H1 (cell line): ENCODE measurements around the gene LTBP1. TPM values are rescaled to one million over a fixed set of nuclear protein-coding genes. Genes with fewer than 3 reads are reported as not detected.

ENCODE experiments used
- CTCF ChIA-PET: fragments of 300-600 bp; sonication (Branson Sonifier 250); formaldehyde crosslinking; loops from one replicate; lab custom pipeline; 2021; ENCODE audit not compliant: partially characterized antibody; lab: Charles Lee
- POLR2A ChIA-PET: fragments of 300-600 bp; sonication (Branson Sonifier 250); formaldehyde crosslinking; loops from one replicate; lab custom pipeline; 2021; ENCODE audit warnings: inconsistent platforms; ENCODE audit not compliant: partially characterized antibody; lab: Charles Lee
- DNase-seq, 2 experiments: peaks; one replicate each; pipeline versions ENCODE4 v3.0.0 to v3.0.0-alpha.2; 2010 to 2022; ENCODE audit warnings: low spot score in 2 of 2, low read depth in 1 of 2, mixed read lengths in 1 of 2
- FAIRE-seq: peaks from 2 replicates; lab custom pipeline; 2011; peaks lifted over from hg19 to GRCh38; lab: Jason Lieb, UNC
- H2AFZ ChIP-seq: 2 replicates; pipeline ENCODE4 v1.8.1; 2012; ENCODE audit warnings: low read length, inconsistent platforms
- H2AK5ac ChIP-seq: 2 replicates; pipeline ENCODE4 v1.6.1; 2013; ENCODE audit warnings: low read depth, low read length
- H2BK120ac ChIP-seq: replicated peaks from 2 replicates; pipeline ENCODE3; 2013; ENCODE audit warnings: low read depth, low read length, inconsistent platforms
- H2BK12ac ChIP-seq: 2 replicates; pipeline ENCODE4 v1.6.1; 2013; ENCODE audit warnings: low read depth, low read length
- H2BK15ac ChIP-seq: 2 replicates; pipeline ENCODE4 v1.6.1; 2013; ENCODE audit warnings: low read length
- H2BK20ac ChIP-seq: 2 replicates; pipeline ENCODE4 v1.6.1; 2013; ENCODE audit warnings: low read length
- H2BK5ac ChIP-seq: 2 replicates; pipeline ENCODE4 v1.6.1; 2013; ENCODE audit warnings: low read depth, low read length
- H3K14ac ChIP-seq: 2 replicates; pipeline ENCODE4 v1.6.1; 2013; ENCODE audit warnings: inconsistent platforms; ENCODE audit not compliant: insufficient read length
- H3K18ac ChIP-seq: 2 replicates; pipeline ENCODE4 v1.6.1; 2013; ENCODE audit warnings: low read length; ENCODE audit errors: extremely low read depth
- H3K23ac ChIP-seq: 2 replicates; pipeline ENCODE4 v1.6.1; 2013; ENCODE audit warnings: inconsistent platforms; ENCODE audit not compliant: insufficient read length
- H3K23me2 ChIP-seq: 2 replicates; pipeline ENCODE4 v1.6.1; 2013; ENCODE audit warnings: low read depth, low read length
- H3K27ac ChIP-seq: 2 replicates; pipeline ENCODE4 v1.6.1; 2011; ENCODE audit warnings: low read depth, low read length, inconsistent platforms
- H3K27me3 ChIP-seq, 4 experiments: replicated peaks in 1 of 4; 1 replicate in 1 of 4; 2 replicates in 3 of 4; pipeline versions ENCODE4 v1.6.1 to v1.8.1; 2011 to 2013; ENCODE audit warnings: low read length in 3 of 4, mild to moderate bottlenecking in 3 of 4, inconsistent platforms in 2 of 4, mixed read lengths in 2 of 4, moderate library complexity in 1 of 4; ENCODE audit not compliant: control insufficient read depth in 3 of 4, insufficient read depth in 3 of 4; ENCODE audit errors: extremely low read depth in 1 of 4
- H3K36me3 ChIP-seq, 4 experiments: 2 replicates each; pipeline versions ENCODE4 v1.6.1 to v1.8.1; 2011 to 2013; ENCODE audit warnings: mild to moderate bottlenecking in 4 of 4, low read length in 3 of 4, moderate library complexity in 2 of 4, control low read depth in 1 of 4, inconsistent platforms in 1 of 4; ENCODE audit not compliant: insufficient read depth in 4 of 4, control insufficient read depth in 2 of 4
- H3K4ac ChIP-seq: replicated peaks from 2 replicates; pipeline ENCODE3; 2013; ENCODE audit warnings: low read length, low read depth, mixed read lengths, inconsistent platforms; ENCODE audit not compliant: insufficient read length
- H3K4me1 ChIP-seq, 4 experiments: replicated peaks in 1 of 4; 1 replicate in 1 of 4; 2 replicates in 3 of 4; pipeline versions ENCODE4 v1.6.1 to v1.8.1; 2011 to 2013; ENCODE audit warnings: low read length in 3 of 4, inconsistent platforms in 2 of 4, mixed read lengths in 1 of 4; ENCODE audit not compliant: insufficient read depth in 4 of 4, control insufficient read depth in 3 of 4
- H3K4me2 ChIP-seq, 2 experiments: 2 replicates each; pipeline versions ENCODE4 v1.6.1 to v1.8.1; 2011 to 2013; ENCODE audit warnings: low read depth in 2 of 2, low read length in 2 of 2, control low read depth in 1 of 2, inconsistent platforms in 1 of 2, mild to moderate bottlenecking in 1 of 2; ENCODE audit not compliant: insufficient read depth in 1 of 2
- H3K4me3 ChIP-seq, 4 experiments: fragments of 200-600, 300-600 bp in 1 of 4; sonication (generic), shearing (Covaris generic), sonication (Bioruptor Twin) in 1 of 4; 2 replicates each; pipeline versions ENCODE4 v1.5.1 to v1.8.1; 2011 to 2016; ENCODE audit warnings: low read length in 4 of 4, low read depth in 3 of 4, control low read depth in 2 of 4, inconsistent platforms in 2 of 4, mild to moderate bottlenecking in 2 of 4, mixed read lengths in 1 of 4, moderate library complexity in 1 of 4; ENCODE audit not compliant: insufficient read depth in 2 of 4; ENCODE audit errors: extremely low read depth in 1 of 4
- H3K56ac ChIP-seq: replicated peaks from 2 replicates; pipeline ENCODE3; 2013; ENCODE audit warnings: low read depth, mild to moderate bottlenecking, mixed read lengths, low read length, inconsistent platforms; ENCODE audit not compliant: insufficient read length
- H3K79me1 ChIP-seq: 2 replicates; pipeline ENCODE4 v1.6.1; 2013; ENCODE audit warnings: low read depth, low read length, control low read depth
- H3K79me2 ChIP-seq, 2 experiments: 2 replicates each; pipeline versions ENCODE4 v1.6.1 to v1.8.1; 2012 to 2013; ENCODE audit warnings: low read length in 2 of 2, mild to moderate bottlenecking in 2 of 2, inconsistent platforms in 1 of 2; ENCODE audit not compliant: insufficient read depth in 2 of 2, control insufficient read depth in 1 of 2
- H3K9ac ChIP-seq, 4 experiments: replicated peaks in 1 of 4; 1 replicate in 1 of 4; 2 replicates in 3 of 4; pipeline versions ENCODE4 v1.6.1 to v1.8.1; 2011 to 2013; ENCODE audit warnings: low read depth in 3 of 4, low read length in 3 of 4, control low read depth in 2 of 4, mild to moderate bottlenecking in 2 of 4, moderate library complexity in 2 of 4, inconsistent platforms in 1 of 4; ENCODE audit errors: extremely low read depth in 1 of 4
- H3K9me3 ChIP-seq, 2 experiments: 2 replicates each; pipeline versions ENCODE4 v1.6.1 to v1.8.1; 2012 to 2013; ENCODE audit warnings: mild to moderate bottlenecking in 2 of 2, moderate library complexity in 2 of 2, control low read depth in 1 of 2, inconsistent platforms in 1 of 2, low read depth in 1 of 2, low read length in 1 of 2, mixed read lengths in 1 of 2; ENCODE audit not compliant: insufficient read depth in 2 of 2
- H4K20me1 ChIP-seq, 2 experiments: replicated peaks in 1 of 2; 2 replicates each; pipeline versions ENCODE3 to v1.8.1; 2011 to 2013; ENCODE audit warnings: inconsistent platforms in 2 of 2, low read length in 2 of 2, mild to moderate bottlenecking in 1 of 2; ENCODE audit not compliant: insufficient read depth in 2 of 2, control insufficient read depth in 1 of 2
- H4K5ac ChIP-seq: 2 replicates; pipeline ENCODE4 v1.6.1; 2013; ENCODE audit warnings: low read length, low read depth, mixed read lengths, inconsistent platforms; ENCODE audit not compliant: insufficient read length
- H4K8ac ChIP-seq: 2 replicates; pipeline ENCODE4 v1.8.0; 2013; ENCODE audit warnings: mild to moderate bottlenecking, moderate library complexity, low read length, inconsistent platforms; ENCODE audit not compliant: insufficient read depth; ENCODE audit errors: extremely low read depth
- H4K91ac ChIP-seq: replicated peaks from 2 replicates; pipeline ENCODE3; 2013; ENCODE audit warnings: low read length, mixed read lengths, inconsistent platforms; ENCODE audit not compliant: insufficient read length
- BACH1 ChIP-seq: IDR thresholded peaks from 2 replicates; pipeline ENCODE4 v1.6.1; 2012; ENCODE audit warnings: low read length, improper control_type of control experiment
- CBX5 ChIP-seq: fragments of 300-800, 300-1000 bp; sonication (generic); IDR thresholded peaks from 2 replicates; pipeline ENCODE4 v1.7.1; 2016; ENCODE audit warnings: antibody characterized with exemption, low read length, low read depth
- CHD1 ChIP-seq: IDR thresholded peaks from 2 replicates; pipeline ENCODE4 v1.6.1; 2012; ENCODE audit warnings: low read depth, low read length, improper control_type of control experiment
- EGR1 ChIP-seq: IDR thresholded peaks from 2 replicates; pipeline ENCODE4 v1.6.1; 2011; ENCODE audit warnings: low read depth, low read length, borderline replicate concordance
- KDM1A ChIP-seq: fragments of 200-600, 300-600 bp; sonication (generic); IDR thresholded peaks from 2 replicates; pipeline ENCODE4 v1.7.1; 2016; ENCODE audit warnings: mild to moderate bottlenecking, low read length, borderline replicate concordance
- KDM4A ChIP-seq: IDR thresholded peaks from one replicate; pipeline ENCODE4 v1.7.1; 2012; ENCODE audit warnings: low read depth, mild to moderate bottlenecking, moderate library complexity, low read length, inconsistent platforms; ENCODE audit not compliant: severe bottlenecking
- MAFK ChIP-seq: IDR thresholded peaks from 2 replicates; pipeline ENCODE4 v1.6.1; 2012; ENCODE audit warnings: low read depth, mild to moderate bottlenecking, improper control_type of control experiment, low read length
- RAD21 ChIP-seq, 2 experiments: IDR thresholded peaks in 1 of 2; conservative IDR thresholded peaks in 1 of 2; 2 replicates each; pipeline ENCODE4 v1.6.1; 2011; ENCODE audit warnings: low read depth in 2 of 2, low read length in 2 of 2, improper control_type of control experiment in 1 of 2, inconsistent platforms in 1 of 2, mild to moderate bottlenecking in 1 of 2, moderate library complexity in 1 of 2
- TEAD4 ChIP-seq: IDR thresholded peaks from 2 replicates; pipeline ENCODE4 v1.6.1; 2012; ENCODE audit warnings: low read depth, low read length, inconsistent platforms, mixed read lengths
- ZNF274 ChIP-seq: IDR thresholded peaks from 2 replicates; pipeline ENCODE4 v1.7.0; 2012; ENCODE audit warnings: low read length, borderline replicate concordance; ENCODE audit errors: extremely low read depth
- WGBS, 2 experiments: shearing (Covaris generic) in 1 of 2; methylation state at CpG; one replicate each; pipeline versions ENCODE4 v1.1.6 to v1.1.7; 2013 to 2015; ENCODE audit warnings: low lambda C conversion rate in 2 of 2, mixed read lengths in 2 of 2, inconsistent platforms in 1 of 2, low coverage in 1 of 2, missing lambda C conversion rate in 1 of 2; ENCODE audit not compliant: insufficient replicate concordance in 2 of 2, insufficient coverage in 1 of 2, insufficient read length in 1 of 2; ENCODE audit errors: extremely low coverage in 1 of 2, missing lambda C conversion rate in 1 of 2; 5-methylcytosine and 5-hydroxymethylcytosine counted together
- polyA plus RNA-seq, 7 experiments: library from polyadenylated mRNA; depleted of rRNA in 3 of 7; stranded (reverse) in 5 of 7; unstranded in 2 of 7; fragments of >200 nt in 5 of 7; fragments of 200-250 nt in 2 of 7; gene quantifications; 1 replicate in 5 of 7; 2 replicates in 1 of 7; 4 replicates in 1 of 7; pipeline versions ENCODE4 v1.2.1 to v1.2.3, GENCODE V29; 2011 to 2013; ENCODE audit warnings: missing spikeins in 2 of 7, mixed read lengths in 2 of 7
- total RNA-seq: library from RNA; stranded (reverse); fragmentation: NEBNext Ultra II Directional; extraction: Animal tissue kit (Norgen Biotek cat#: 25700); gene quantifications from 2 replicates; pipeline ENCODE4 v1.2.1, GENCODE V29; 2021
- TF ChIP-seq, protein P1 (sequence below): IDR thresholded peaks from 2 replicates; pipeline ENCODE4 v1.6.1; 2012; ENCODE audit warnings: low read length, inconsistent platforms

Gene LTBP1
- total and polyA plus RNA-seq, 2 of the 8 experiments (the other 6 are each of a cell fraction or from before 2014, with no cell fraction given): 15.4 to 24.7 TPM

DNA sequence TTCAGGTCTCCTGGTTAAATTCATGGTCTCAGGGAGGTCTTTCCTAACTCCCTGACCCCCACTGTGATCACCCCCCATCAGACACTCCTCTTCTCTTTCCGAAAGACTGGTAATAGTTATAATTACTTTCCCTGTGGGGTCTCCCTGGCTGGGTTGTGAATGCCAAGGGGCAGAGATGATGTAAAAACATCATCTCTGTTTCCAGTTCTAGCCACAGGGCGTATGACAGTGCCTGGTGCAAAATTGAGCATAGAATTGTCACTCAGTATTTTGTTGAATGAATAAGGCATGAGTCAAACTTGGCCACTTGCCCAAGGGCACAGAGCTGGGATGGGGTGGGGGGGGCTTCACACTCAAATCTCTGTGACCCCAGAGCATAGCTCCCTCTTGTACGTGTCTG is 65.2 kb downstream of the LTBP1 start:
- no peak overlapping the region for H2BK20ac ChIP-seq
- H3K27ac ChIP-seq: no peak overlapping the region
- no peak overlapping the region for H4K8ac ChIP-seq
- no peak overlapping the region for H3K4me2 ChIP-seq
- H4K5ac ChIP-seq: no peak overlapping the region
- H2AK5ac ChIP-seq: no peak overlapping the region
- 0 out of 2 replicates have a peak, but pooled peaks cover 2% of the 10 kb centered on the region for H3K79me1 ChIP-seq
- 73% methylated on average over 3 of the region's 3 CpGs; no CpG with 5 or more reads in 1 of the 2 experiments for WGBS, 2 experiments
- no peak overlapping the region for H3K4ac ChIP-seq
- H3K56ac ChIP-seq: no peak overlapping the region
- no peak overlapping the region for H3K23ac ChIP-seq
- no peak overlapping the region for H3K9ac ChIP-seq
- H3K79me2 ChIP-seq: no peaks in the 10 kb centered on the region
- POLR2A ChIA-PET: no interaction called here
- no peak overlapping the region for H2BK120ac ChIP-seq
- no peak overlapping the region for H2BK12ac ChIP-seq
- H4K20me1 ChIP-seq: no peaks in the 10 kb centered on the region
- H3K4me1 ChIP-seq: peaks cover 0 to 4% (median 1%) of the 10 kb centered on the region in 4 experiments; a peak in 4 of 7 replicates
- H2BK15ac ChIP-seq: no peak overlapping the region
- no peaks in the 10 kb centered on the region for H3K23me2 ChIP-seq
- CTCF ChIA-PET: interaction anchor here (0.7 to 0.8 kb wide), 2 partner anchors 17 to 55 kb away, joined by 3 read pairs; no protein-coding TSS in a partner anchor
- no peak for TF ChIP-seq CHD1
- no peak for TF ChIP-seq KDM4A
- TF ChIP-seq TEAD4: no peak
- TF ChIP-seq EGR1: no peak
- TF ChIP-seq KDM1A: no peak
- no peak for TF ChIP-seq ZNF274
- no peak for TF ChIP-seq MAFK
- TF ChIP-seq RAD21 (IDR thresholded peaks at IDR 0.05 in 1 of 2, conservative IDR thresholded peaks at IDR 0.05 in 1 of 2; ENCODE audit: low read depth in 2 of 2, low read length in 2 of 2): no peak
- TF ChIP-seq, protein P1, sequence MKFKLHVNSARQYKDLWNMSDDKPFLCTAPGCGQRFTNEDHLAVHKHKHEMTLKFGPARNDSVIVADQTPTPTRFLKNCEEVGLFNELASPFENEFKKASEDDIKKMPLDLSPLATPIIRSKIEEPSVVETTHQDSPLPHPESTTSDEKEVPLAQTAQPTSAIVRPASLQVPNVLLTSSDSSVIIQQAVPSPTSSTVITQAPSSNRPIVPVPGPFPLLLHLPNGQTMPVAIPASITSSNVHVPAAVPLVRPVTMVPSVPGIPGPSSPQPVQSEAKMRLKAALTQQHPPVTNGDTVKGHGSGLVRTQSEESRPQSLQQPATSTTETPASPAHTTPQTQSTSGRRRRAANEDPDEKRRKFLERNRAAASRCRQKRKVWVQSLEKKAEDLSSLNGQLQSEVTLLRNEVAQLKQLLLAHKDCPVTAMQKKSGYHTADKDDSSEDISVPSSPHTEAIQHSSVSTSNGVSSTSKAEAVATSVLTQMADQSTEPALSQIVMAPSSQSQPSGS: no peak
- TF ChIP-seq CBX5: no peak
- TF ChIP-seq BACH1: no peak
- no peak overlapping the region for H2BK5ac ChIP-seq
- no peak for DNase-seq
- H3K27me3 ChIP-seq: no peaks in the 10 kb centered on the region
- H3K9me3 ChIP-seq: no peaks in the 10 kb centered on the region
- no peak overlapping the region for H3K14ac ChIP-seq
- H3K36me3 ChIP-seq: no peaks in the 10 kb centered on the region
- no peak overlapping the region for H2AFZ ChIP-seq
- H4K91ac ChIP-seq: no peak overlapping the region
- H3K4me3 ChIP-seq: no peak overlapping the region
- H3K18ac ChIP-seq: no peak overlapping the region
- no peak for FAIRE-seq
